C4-2B (cell line): ENCODE data around the gene CALHM1.

Experiments used
- H3K27ac ChIP-seq: fragments of 450-650 bp; 2 replicates; pipeline ENCODE4 v1.5.1; 2017
- ZFX ChIP-seq: fragments of 450-650 bp; IDR thresholded peaks from 2 replicates; pipeline ENCODE4 v1.6.1; 2017
- TF ChIP-seq, protein P1 (sequence below): fragments of 450-650 bp; conservative IDR thresholded peaks from 2 replicates; pipeline ENCODE4 v1.5.1; 2017; ENCODE audit warnings: mild to moderate bottlenecking

CALHM1 gene

DNA sequence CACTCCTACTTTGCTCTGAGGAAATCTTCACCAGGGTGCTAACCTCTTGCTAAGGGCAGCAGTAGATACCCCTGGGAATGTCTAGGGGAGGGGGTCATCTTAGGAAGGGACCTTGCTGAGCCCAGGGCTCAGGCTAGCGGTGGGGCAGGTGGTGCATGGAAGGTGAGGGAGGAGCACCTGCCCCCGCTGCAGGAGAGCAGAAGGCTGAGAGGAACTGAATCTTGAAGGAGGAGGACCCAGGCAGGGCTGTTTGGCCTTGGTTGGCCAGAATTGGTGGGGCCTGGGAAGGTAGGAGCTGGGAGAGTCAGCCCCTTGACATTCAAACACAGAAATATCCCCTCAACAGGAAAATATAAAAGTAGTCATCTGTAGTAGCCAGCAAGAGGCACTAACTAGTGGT is 13.3 kb upstream of the CALHM1 start:
- no peak overlapping the region for H3K27ac ChIP-seq
- no peak for TF ChIP-seq ZFX
- TF ChIP-seq, protein P1, sequence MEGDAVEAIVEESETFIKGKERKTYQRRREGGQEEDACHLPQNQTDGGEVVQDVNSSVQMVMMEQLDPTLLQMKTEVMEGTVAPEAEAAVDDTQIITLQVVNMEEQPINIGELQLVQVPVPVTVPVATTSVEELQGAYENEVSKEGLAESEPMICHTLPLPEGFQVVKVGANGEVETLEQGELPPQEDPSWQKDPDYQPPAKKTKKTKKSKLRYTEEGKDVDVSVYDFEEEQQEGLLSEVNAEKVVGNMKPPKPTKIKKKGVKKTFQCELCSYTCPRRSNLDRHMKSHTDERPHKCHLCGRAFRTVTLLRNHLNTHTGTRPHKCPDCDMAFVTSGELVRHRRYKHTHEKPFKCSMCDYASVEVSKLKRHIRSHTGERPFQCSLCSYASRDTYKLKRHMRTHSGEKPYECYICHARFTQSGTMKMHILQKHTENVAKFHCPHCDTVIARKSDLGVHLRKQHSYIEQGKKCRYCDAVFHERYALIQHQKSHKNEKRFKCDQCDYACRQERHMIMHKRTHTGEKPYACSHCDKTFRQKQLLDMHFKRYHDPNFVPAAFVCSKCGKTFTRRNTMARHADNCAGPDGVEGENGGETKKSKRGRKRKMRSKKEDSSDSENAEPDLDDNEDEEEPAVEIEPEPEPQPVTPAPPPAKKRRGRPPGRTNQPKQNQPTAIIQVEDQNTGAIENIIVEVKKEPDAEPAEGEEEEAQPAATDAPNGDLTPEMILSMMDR, result no peak

DNA sequence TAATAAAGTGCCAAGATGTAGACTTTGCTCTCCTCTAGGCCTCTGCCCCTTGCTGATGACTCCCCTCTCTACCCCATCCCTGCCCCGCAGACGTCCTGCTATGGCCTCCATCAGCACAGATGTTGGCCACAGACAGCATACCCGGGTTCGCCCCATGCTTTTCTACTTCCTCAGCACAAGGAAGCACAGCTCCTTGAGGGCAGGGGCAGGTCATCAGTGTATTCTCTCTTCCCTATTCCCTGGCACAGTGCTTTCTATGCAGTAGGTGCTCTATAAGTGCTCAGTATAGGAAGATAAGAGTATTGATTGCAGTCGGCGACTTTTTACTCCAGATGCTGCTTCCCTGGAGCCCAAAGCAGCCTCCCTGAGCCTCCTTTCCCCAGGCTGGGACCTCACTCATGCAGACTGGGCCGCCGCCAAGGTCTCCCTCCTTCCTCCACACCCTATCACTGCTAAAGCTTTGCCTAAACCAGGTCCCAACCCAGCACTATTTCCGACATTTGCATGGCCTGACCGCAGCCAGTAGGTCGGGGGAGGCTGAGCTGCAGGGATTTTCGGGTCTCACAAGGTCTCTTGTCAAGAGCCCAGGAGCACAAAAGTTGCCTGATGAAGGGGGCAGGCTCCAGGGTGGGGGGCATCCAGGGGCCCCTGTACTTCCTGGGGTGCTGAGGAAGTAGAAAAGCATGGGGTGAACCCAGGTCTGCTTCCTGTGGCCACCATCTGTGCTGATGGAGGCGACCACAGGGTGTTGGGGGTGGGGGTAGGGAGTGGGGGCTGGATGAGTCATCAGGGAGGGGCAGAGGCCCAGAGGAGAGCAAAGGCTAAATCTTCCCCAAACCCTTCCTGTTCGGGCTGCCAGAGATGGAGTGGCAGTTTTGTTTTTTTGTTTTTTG is 12.3 kb upstream of the CALHM1 start:
- H3K27ac ChIP-seq, result no peak overlapping the region
- TF ChIP-seq, protein P1, result no peak
- no peak for TF ChIP-seq ZFX

DNA sequence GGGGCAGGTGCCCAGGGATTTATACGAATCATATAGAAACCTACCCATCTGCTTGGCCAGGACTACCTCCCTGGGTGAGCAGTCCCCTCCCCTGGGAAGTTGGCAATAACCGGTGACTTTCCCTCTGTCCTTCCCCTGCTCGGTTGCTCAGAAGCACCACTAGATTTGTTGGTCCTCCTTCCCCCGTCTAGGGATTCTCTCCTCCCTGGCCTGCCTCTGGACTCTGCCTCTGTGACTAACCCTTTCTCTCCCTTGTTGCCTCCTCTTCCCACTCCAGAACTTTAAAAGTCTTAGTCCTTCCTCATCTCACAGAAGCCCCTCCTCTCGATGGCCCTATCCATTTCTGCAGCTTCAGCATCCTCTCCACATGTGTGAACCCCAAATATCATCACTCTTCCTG is 10.5 kb upstream of the CALHM1 start:
- TF ChIP-seq, protein P1, result no peak
- no peak for TF ChIP-seq ZFX
- H3K27ac ChIP-seq, result no peak overlapping the region

DNA sequence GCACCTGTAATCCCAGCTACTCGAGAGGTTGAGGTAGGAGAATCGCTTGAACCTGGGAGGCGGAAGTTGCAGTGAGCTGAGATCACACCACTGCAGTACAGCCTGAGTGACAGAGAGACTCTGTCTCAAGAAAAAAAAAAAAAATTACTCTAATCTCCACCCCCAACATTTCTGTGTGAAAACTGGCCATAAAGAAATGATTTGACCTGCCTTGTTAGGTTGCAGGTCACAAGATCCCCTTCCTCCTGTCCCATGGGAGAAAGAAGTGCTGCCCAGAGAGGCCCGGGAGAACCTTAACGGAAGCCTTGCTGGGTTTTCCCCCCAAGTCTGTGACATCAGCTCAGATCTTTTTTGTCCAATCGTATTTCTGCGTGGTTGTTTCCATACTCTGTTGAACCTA is 8.7 kb upstream of the CALHM1 start:
- no peak for TF ChIP-seq ZFX
- TF ChIP-seq, protein P1, result no peak
- H3K27ac ChIP-seq, result no peak overlapping the region

DNA sequence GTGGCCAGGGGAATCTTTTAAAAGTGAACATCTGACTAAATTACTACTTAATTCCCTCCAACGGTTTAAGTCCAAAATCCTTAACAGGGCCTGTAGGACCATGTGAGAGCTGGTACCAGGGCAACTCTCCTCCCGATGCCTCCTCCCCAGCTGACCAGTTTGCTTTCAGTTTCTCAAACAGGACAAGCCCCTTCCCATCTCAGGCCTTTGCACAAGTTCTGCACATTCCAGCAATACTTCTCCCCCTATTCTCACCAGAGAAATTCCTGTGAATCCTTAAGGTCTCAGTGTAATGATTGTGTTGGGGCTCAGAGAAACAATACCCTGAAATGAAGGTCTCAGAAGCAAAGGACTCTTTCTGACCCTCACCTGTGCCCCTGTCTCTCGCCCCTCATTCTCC is 8.0 kb upstream of the CALHM1 start:
- TF ChIP-seq, protein P1, result no peak
- no peak for TF ChIP-seq ZFX
- H3K27ac ChIP-seq, result no peak overlapping the region

DNA sequence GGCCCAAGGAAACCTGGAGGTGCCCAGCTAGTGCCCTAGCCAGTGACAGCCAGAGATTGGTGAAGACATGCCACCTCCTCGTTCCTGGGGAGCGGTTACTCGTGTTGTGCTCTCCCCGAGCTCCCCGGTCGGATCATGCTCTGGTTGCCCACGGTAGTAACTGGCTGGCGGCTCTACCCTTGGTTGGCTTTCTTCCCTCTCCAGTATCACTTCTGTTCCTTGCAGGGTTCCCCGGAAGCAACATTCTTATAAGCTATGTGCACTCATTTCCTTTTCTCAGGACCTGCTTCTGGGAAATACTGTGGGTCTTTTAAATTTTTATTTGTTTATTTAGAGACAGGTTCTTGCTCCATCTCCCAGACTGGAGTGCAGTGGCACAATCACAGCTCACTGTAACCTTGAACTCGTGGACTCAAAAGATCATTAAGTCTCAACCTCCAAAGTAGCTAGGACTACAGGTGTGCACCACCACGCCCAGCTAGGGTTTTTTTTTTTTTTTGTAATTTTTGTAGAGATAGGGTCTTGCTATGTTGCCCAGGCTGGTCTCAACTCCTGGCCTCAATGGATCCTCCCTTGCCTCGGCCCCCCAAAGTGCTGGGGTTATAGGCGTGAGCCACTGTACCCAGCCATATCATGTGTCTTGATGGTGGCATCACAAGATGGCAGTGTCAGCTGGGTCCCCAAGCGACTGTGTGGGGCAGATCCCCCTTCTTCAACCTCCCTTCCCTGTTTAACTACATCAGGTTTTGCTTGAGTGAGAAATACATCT is 6.9 kb upstream of the CALHM1 start:
- peak overlapping the region; percentile 21; the same call in 1 of the 2 replicates for H3K27ac ChIP-seq
- no peak for TF ChIP-seq ZFX
- TF ChIP-seq, protein P1, result no peak

DNA sequence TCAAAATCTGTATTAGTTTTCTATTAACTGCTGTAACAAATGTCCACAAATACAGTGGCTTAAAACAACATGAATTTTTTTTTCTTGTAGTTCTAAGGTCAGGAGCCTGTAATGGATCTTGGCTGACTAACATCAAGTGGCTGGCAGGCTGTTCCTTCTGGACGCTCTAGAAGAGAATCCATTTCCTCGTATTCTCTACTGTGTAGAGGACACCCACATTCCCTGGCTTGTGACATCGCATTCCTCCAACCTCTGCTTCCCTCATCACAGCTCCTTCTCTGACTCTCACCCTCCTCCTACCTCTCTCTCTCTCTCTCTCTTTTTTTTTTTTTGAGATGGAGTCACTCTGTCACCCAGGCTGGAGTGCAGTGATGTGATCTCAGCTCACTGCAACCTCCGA is 4.8 kb upstream of the CALHM1 start:
- no peak for TF ChIP-seq ZFX
- TF ChIP-seq, protein P1, result no peak
- H3K27ac ChIP-seq, result no peak overlapping the region
